ENCODE data around the gene ZNF28. TPM values are rescaled to one million over a fixed set of nuclear protein-coding genes. Genes with fewer than 3 reads are reported as not detected.
"Not testable (repeated sequence)": the region's sequence is repeated elsewhere in the genome, so short reads cannot be mapped to it uniquely, and the experiment has no call there.

Gene ZNF28
- total RNA-seq, 1 experiment from 2014 or later = 66.7 TPM

DNA sequence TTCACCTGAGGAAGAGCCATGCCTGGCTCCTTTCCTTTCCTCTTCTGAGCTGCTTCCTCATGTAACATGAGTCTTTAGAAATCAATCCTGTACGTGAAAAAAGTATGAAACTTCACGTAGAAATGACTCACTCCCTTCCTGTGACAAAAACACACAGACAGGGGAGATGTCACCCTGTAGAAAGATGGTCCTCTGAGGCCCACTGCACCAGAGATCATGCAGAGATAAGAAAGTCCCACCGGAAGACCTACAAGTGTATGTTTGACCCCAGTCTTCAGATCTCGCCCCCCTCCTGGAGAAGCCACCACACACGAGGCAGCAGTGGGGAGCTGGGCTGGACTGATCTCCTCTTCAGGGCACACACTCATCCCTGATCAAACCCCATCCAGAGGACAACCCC is 12.1 kb upstream of the ZNF28 start:
- H3K4me2 ChIP-seq (ENCODE audit: low read depth, low read length, poor library complexity, severe bottlenecking); H2AFZ ChIP-seq (ENCODE audit: low read length); H3K4me3 ChIP-seq (ENCODE audit: low read length); H4K20me1 ChIP-seq (ENCODE audit: insufficient read depth, low read depth, low read length); H3K9me2 ChIP-seq (replicated peaks; ENCODE audit: insufficient read depth, low read length); H3K9ac ChIP-seq (ENCODE audit: low read length); H3K27me3 ChIP-seq (ENCODE audit: low read length); H3K79me2 ChIP-seq (ENCODE audit: low read length); DNase-seq; H3K4me1 ChIP-seq (ENCODE audit: low read length); H3K9me3 ChIP-seq (ENCODE audit: low read length); H3K27ac ChIP-seq (ENCODE audit: low read length): not testable (repeated sequence)
- peaks cover 18% of the 10 kb centered on the region for H3K36me3 ChIP-seq (ENCODE audit: insufficient read depth, low read length)

DNA sequence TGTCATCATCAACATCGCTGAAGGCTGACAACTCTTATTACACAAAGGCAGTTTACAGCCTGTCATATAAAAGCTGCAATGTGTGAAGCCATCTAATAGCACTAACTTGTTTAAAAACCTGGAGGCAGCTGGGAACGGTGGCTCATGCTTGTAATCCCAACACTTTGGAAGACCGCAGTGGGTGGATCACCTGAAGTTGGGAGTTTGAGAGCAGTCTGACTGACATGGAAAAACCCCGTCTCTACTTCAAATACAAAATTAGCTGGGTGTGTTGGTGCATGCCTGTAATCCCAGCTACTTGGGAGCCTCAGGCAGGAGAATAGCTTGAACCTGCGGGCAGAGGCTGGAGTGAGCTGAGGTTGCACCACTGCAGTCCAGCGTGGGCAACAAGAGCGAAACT is 8.4 kb upstream of the ZNF28 start:
- H3K4me2 ChIP-seq (ENCODE audit: low read depth, low read length, poor library complexity, severe bottlenecking); H3K79me2 ChIP-seq (ENCODE audit: low read length); DNase-seq; H3K36me3 ChIP-seq (ENCODE audit: insufficient read depth, low read length); H3K27ac ChIP-seq (ENCODE audit: low read length); H3K9ac ChIP-seq (ENCODE audit: low read length); H3K4me3 ChIP-seq (ENCODE audit: low read length); H4K20me1 ChIP-seq (ENCODE audit: insufficient read depth, low read depth, low read length); H3K9me2 ChIP-seq (replicated peaks; ENCODE audit: insufficient read depth, low read length); H3K9me3 ChIP-seq (ENCODE audit: low read length); H3K27me3 ChIP-seq (ENCODE audit: low read length); H3K4me1 ChIP-seq (ENCODE audit: low read length); H2AFZ ChIP-seq (ENCODE audit: low read length): not testable (repeated sequence)

- H3K79me2 ChIP-seq (ENCODE audit: low read length) = peaks cover 7% of the 10 kb centered on the region
- H3K9me2 ChIP-seq (replicated peaks; ENCODE audit: insufficient read depth, low read length) = no peaks in the 10 kb centered on the region
- no peaks in the 10 kb centered on the region for H3K4me1 ChIP-seq (ENCODE audit: low read length)
- H3K27ac ChIP-seq (ENCODE audit: low read length) = no peak overlapping the region
- no peaks in the 10 kb centered on the region for H3K27me3 ChIP-seq (ENCODE audit: low read length)
- no peaks in the 10 kb centered on the region for H4K20me1 ChIP-seq (ENCODE audit: insufficient read depth, low read depth, low read length)
- H3K9ac ChIP-seq (ENCODE audit: low read length) = no peak overlapping the region
- DNase-seq = no peak
- no peak overlapping the region for H3K4me2 ChIP-seq (ENCODE audit: low read depth, low read length, poor library complexity, severe bottlenecking)
- no peak overlapping the region for H2AFZ ChIP-seq (ENCODE audit: low read length)
- H3K9me3 ChIP-seq (ENCODE audit: low read length) = no peaks in the 10 kb centered on the region
- no peaks in the 10 kb centered on the region for H3K36me3 ChIP-seq (ENCODE audit: insufficient read depth, low read length)
- H3K4me3 ChIP-seq (ENCODE audit: low read length) = no peak overlapping the region
Measured at GRCh38 chr19:52825765-52826164, 4.3 kb upstream of the ZNF28 start.

- no peak for DNase-seq
- no peaks in the 10 kb centered on the region for H3K36me3 ChIP-seq (ENCODE audit: insufficient read depth, low read length)
- H3K79me2 ChIP-seq (ENCODE audit: low read length) = peaks cover 22% of the 10 kb centered on the region
- H4K20me1 ChIP-seq (ENCODE audit: insufficient read depth, low read depth, low read length) = no peaks in the 10 kb centered on the region
- H3K9me2 ChIP-seq (replicated peaks; ENCODE audit: insufficient read depth, low read length) = no peaks in the 10 kb centered on the region
- H3K9me3 ChIP-seq (ENCODE audit: low read length) = no peaks in the 10 kb centered on the region
- no peak overlapping the region for H3K4me3 ChIP-seq (ENCODE audit: low read length)
- no peak overlapping the region for H2AFZ ChIP-seq (ENCODE audit: low read length)
- H3K4me1 ChIP-seq (ENCODE audit: low read length) = peaks cover 4% of the 10 kb centered on the region
- no peak overlapping the region for H3K9ac ChIP-seq (ENCODE audit: low read length)
- H3K27ac ChIP-seq (ENCODE audit: low read length) = no peak overlapping the region
- no peaks in the 10 kb centered on the region for H3K27me3 ChIP-seq (ENCODE audit: low read length)
- H3K4me2 ChIP-seq (ENCODE audit: low read depth, low read length, poor library complexity, severe bottlenecking) = no peak overlapping the region
Measured at GRCh38 chr19:52823676-52824075, 2.2 kb upstream of the ZNF28 start.

- not testable (repeated sequence) for H3K9me3 ChIP-seq (ENCODE audit: low read length); H3K4me1 ChIP-seq (ENCODE audit: low read length); H3K27me3 ChIP-seq (ENCODE audit: low read length); H2AFZ ChIP-seq (ENCODE audit: low read length); H3K9me2 ChIP-seq (replicated peaks; ENCODE audit: insufficient read depth, low read length); H4K20me1 ChIP-seq (ENCODE audit: insufficient read depth, low read depth, low read length); H3K27ac ChIP-seq (ENCODE audit: low read length)
- H3K4me2 ChIP-seq (ENCODE audit: low read depth, low read length, poor library complexity, severe bottlenecking) = peak overlapping the region; percentile 80
- H3K4me3 ChIP-seq (ENCODE audit: low read length) = peak overlapping the region; percentile 74
- peak overlapping the region; percentile 75 for H3K9ac ChIP-seq (ENCODE audit: low read length)
- DNase-seq = peak; percentile 80
- H3K36me3 ChIP-seq (ENCODE audit: insufficient read depth, low read length) = peaks cover 22% of the 10 kb centered on the region
- peaks cover 33% of the 10 kb centered on the region for H3K79me2 ChIP-seq (ENCODE audit: low read length)
Measured at GRCh38 chr19:52820472-52821203, 795 bp downstream of the ZNF28 start.

DNA sequence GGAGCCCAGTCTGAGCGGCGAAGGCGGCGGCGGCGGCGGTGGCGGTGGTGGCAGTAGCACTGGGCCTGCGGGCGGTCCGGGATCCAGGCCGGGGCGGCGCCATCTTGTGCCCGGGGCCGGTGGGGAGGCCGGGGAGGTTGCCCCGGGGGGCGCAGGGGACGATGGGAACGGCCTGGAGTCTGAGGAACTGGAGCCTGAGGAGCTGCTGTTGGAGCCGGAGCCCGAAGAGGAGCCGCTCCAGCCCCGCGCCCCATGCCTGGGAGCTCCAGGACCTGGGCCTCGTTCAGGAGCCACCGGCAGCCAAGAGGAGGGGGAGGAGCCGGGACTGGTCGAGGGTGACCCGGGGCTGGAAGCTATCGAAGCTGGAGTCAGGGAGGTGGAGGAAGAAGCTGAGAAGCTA is 11.6 kb downstream of the ZNF28 start:
- no peak overlapping the region for H2AFZ ChIP-seq (ENCODE audit: low read length)
- no peaks in the 10 kb centered on the region for H3K27me3 ChIP-seq (ENCODE audit: low read length)
- H3K36me3 ChIP-seq (ENCODE audit: insufficient read depth, low read length) = peaks cover 69% of the 10 kb centered on the region
- no peaks in the 10 kb centered on the region for H3K9me2 ChIP-seq (replicated peaks; ENCODE audit: insufficient read depth, low read length)
- no peaks in the 10 kb centered on the region for H3K4me1 ChIP-seq (ENCODE audit: low read length)
- DNase-seq = no peak
- peaks cover 21% of the 10 kb centered on the region for H3K9me3 ChIP-seq (ENCODE audit: low read length)
- H4K20me1 ChIP-seq (ENCODE audit: insufficient read depth, low read depth, low read length) = no peaks in the 10 kb centered on the region
- no peak overlapping the region for H3K27ac ChIP-seq (ENCODE audit: low read length)
- no peak overlapping the region for H3K4me3 ChIP-seq (ENCODE audit: low read length)
- no peak overlapping the region for H3K9ac ChIP-seq (ENCODE audit: low read length)
- H3K79me2 ChIP-seq (ENCODE audit: low read length) = 0 out of 2 replicates have a peak, but pooled peaks cover 5% of the 10 kb centered on the region
- H3K4me2 ChIP-seq (ENCODE audit: low read depth, low read length, poor library complexity, severe bottlenecking) = no peak overlapping the region

DNA sequence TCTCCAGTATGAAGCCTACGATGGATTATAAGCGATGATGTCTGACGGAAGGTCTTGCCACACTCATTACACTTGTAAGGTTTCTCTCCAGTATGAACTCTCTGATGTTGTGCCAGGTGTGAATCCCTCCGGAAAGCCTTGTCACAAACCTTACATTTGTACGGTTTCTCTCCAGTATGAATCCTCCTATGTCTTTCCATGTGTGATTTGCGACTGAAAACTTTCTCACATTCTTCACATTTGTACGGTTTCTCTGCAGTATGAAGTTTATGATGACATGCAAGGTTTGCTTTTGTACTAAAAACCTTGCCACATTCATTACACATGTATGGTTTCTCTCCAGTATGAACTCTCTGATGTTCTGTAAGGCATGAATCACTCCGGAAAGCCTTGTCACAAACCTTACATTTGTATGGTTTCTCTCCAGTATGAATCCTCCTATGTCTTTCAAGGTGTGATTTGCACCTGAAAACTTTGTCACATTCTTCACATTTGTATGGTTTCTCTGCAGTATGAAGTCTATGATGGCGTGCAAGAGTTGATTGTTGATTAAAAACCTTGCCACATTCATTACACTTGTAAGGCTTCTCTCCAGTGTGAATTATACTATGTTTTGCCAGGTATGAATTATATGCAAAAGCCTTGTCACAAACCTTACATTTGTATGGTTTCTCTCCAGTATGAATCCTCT is 21.3 kb downstream of the ZNF28 start:
- not testable (repeated sequence) for H3K79me2 ChIP-seq (ENCODE audit: low read length); H3K4me3 ChIP-seq (ENCODE audit: low read length)

GRCh38 chr19:52789440-52789839 is 32.0 kb downstream of the ZNF28 start:
- DNase-seq = no peak
- no peaks in the 10 kb centered on the region for H3K27me3 ChIP-seq (ENCODE audit: low read length)
- H3K4me2 ChIP-seq (ENCODE audit: low read depth, low read length, poor library complexity, severe bottlenecking) = no peak overlapping the region
- no peaks in the 10 kb centered on the region for H3K36me3 ChIP-seq (ENCODE audit: insufficient read depth, low read length)
- no peaks in the 10 kb centered on the region for H4K20me1 ChIP-seq (ENCODE audit: insufficient read depth, low read depth, low read length)
- H2AFZ ChIP-seq (ENCODE audit: low read length) = no peak overlapping the region
- H3K4me1 ChIP-seq (ENCODE audit: low read length) = peaks cover 22% of the 10 kb centered on the region
- no peak overlapping the region for H3K27ac ChIP-seq (ENCODE audit: low read length)
- H3K9ac ChIP-seq (ENCODE audit: low read length) = no peak overlapping the region
- peaks cover 21% of the 10 kb centered on the region for H3K79me2 ChIP-seq (ENCODE audit: low read length)
- H3K4me3 ChIP-seq (ENCODE audit: low read length) = no peak overlapping the region
- H3K9me3 ChIP-seq (ENCODE audit: low read length) = no peaks in the 10 kb centered on the region
- no peaks in the 10 kb centered on the region for H3K9me2 ChIP-seq (replicated peaks; ENCODE audit: insufficient read depth, low read length)

More for the DNA sequence above, 21.3 kb downstream of the ZNF28 start:
- not testable (repeated sequence) for H4K20me1 ChIP-seq (ENCODE audit: insufficient read depth, low read depth, low read length); DNase-seq; H3K27ac ChIP-seq (ENCODE audit: low read length); H2AFZ ChIP-seq (ENCODE audit: low read length); H3K9me2 ChIP-seq (replicated peaks; ENCODE audit: insufficient read depth, low read length); H3K27me3 ChIP-seq (ENCODE audit: low read length); H3K4me2 ChIP-seq (ENCODE audit: low read depth, low read length, poor library complexity, severe bottlenecking); H3K9ac ChIP-seq (ENCODE audit: low read length); H3K4me1 ChIP-seq (ENCODE audit: low read length)
- peaks cover 85% of the 10 kb centered on the region for H3K36me3 ChIP-seq (ENCODE audit: insufficient read depth, low read length)
- peaks cover 66% of the 10 kb centered on the region for H3K9me3 ChIP-seq (ENCODE audit: low read length)
